Neural crest cell (in vitro differentiated cells): Measurements from ENCODE around the gene LBX2. TPM values are rescaled to one million over a fixed set of nuclear protein-coding genes. Genes with fewer than 3 reads are reported as not detected.

Experiments used
- DNase-seq: peaks from one replicate; pipeline ENCODE4 v3.0.0; 2021; ENCODE audit warnings: low read depth, mixed read lengths, low spot score
- H3K27ac Mint-ChIP-seq: one replicate; pipeline ENCODE4 v1.8.0; 2021; ENCODE audit warnings: mild to moderate bottlenecking, mixed read lengths; ENCODE audit not compliant: unreplicated experiment
- H3K27me3 Mint-ChIP-seq: 2 replicates; pipeline ENCODE4 v1.8.0; 2021; ENCODE audit warnings: low read depth, mild to moderate bottlenecking, mixed read lengths
- H3K36me3 Mint-ChIP-seq: 2 replicates; pipeline ENCODE4 v1.8.0; 2021; ENCODE audit warnings: low read depth, mild to moderate bottlenecking, mixed read lengths
- H3K4me1 Mint-ChIP-seq: 2 replicates; pipeline ENCODE4 v1.8.0; 2021; ENCODE audit warnings: mixed read lengths
- H3K4me3 Mint-ChIP-seq: one replicate; pipeline ENCODE4 v1.8.0; 2021; ENCODE audit warnings: mild to moderate bottlenecking, mixed read lengths
- H3K9me3 Mint-ChIP-seq: 2 replicates; pipeline ENCODE4 v1.8.0; 2021; ENCODE audit warnings: mixed read lengths
- CTCF ChIP-seq: fragments of 200-600 bp; sonication (generic); conservative IDR thresholded peaks from 2 replicates; pipeline ENCODE4 v1.5.0; 2021; ENCODE audit warnings: antibody characterized with exemption, mild to moderate bottlenecking
- total RNA-seq: library from RNA; stranded (reverse); gene quantifications from 2 replicates; pipeline ENCODE4 v1.2.1, GENCODE V29; 2021

Gene LBX2
- total RNA-seq, 1 donor from 2014 or later, result 0.28 TPM

- peaks cover 40% of the 10 kb centered on the region for H3K4me1 Mint-ChIP-seq
- peaks cover 91% of the 10 kb centered on the region for H3K27me3 Mint-ChIP-seq
- no peak overlapping the region for H3K27ac Mint-ChIP-seq
- peak overlapping the region; percentile 74 for H3K4me3 Mint-ChIP-seq
- no peaks in the 10 kb centered on the region for H3K9me3 Mint-ChIP-seq
- H3K36me3 Mint-ChIP-seq, result peaks cover 20% of the 10 kb centered on the region
- DNase-seq, result peak; percentile 37
- peak; percentile 40 for TF ChIP-seq CTCF
Observed at GRCh38 chr2:74502720-74503505, 3.5 kb upstream of the LBX2 start.

GRCh38 chr2:74502147-74502719 lies 2.8 kb upstream of the LBX2 start:
- Mint-ChIP-seq H3K36me3 (peaks cover 20% of the 10 kb centered on the region), H3K9me3 (no peaks in the 10 kb centered on the region), H3K4me1 (peaks cover 35% of the 10 kb centered on the region), H3K27ac (no peak overlapping the region), H3K4me3 (peak overlapping the region; percentile 74), H3K27me3 (peaks cover 92% of the 10 kb centered on the region)
- TF ChIP-seq CTCF, result no peak
- no peak for DNase-seq

GRCh38 chr2:74501335-74502071 lies 2.1 kb upstream of the LBX2 start:
- peaks cover 17% of the 10 kb centered on the region for H3K36me3 Mint-ChIP-seq
- peaks cover 28% of the 10 kb centered on the region for H3K4me1 Mint-ChIP-seq
- H3K27me3 Mint-ChIP-seq, result peaks cover 92% of the 10 kb centered on the region
- DNase-seq, result no peak
- H3K9me3 Mint-ChIP-seq, result no peaks in the 10 kb centered on the region
- H3K4me3 Mint-ChIP-seq, result peak overlapping the region; percentile 74
- no peak for TF ChIP-seq CTCF
- H3K27ac Mint-ChIP-seq, result no peak overlapping the region

- H3K27me3 Mint-ChIP-seq, result peaks cover 99% of the 10 kb centered on the region
- TF ChIP-seq CTCF, result no peak
- H3K36me3 Mint-ChIP-seq, result peaks cover 19% of the 10 kb centered on the region
- DNase-seq, result no peak
- H3K27ac Mint-ChIP-seq, result no peak overlapping the region
- no peaks in the 10 kb centered on the region for H3K9me3 Mint-ChIP-seq
- H3K4me1 Mint-ChIP-seq, result peaks cover 27% of the 10 kb centered on the region
- peak overlapping the region; percentile 74 for H3K4me3 Mint-ChIP-seq
Observed at GRCh38 chr2:74500578-74500946, 1.2 kb upstream of the LBX2 start.

GRCh38 chr2:74499940-74500577 lies 656 bp upstream of the LBX2 start:
- H3K9me3 Mint-ChIP-seq, result no peaks in the 10 kb centered on the region
- H3K4me3 Mint-ChIP-seq, result peak overlapping the region; percentile 74
- no peak for TF ChIP-seq CTCF
- DNase-seq, result no peak
- peaks cover 24% of the 10 kb centered on the region for H3K4me1 Mint-ChIP-seq
- no peak overlapping the region for H3K27ac Mint-ChIP-seq
- peaks cover 99% of the 10 kb centered on the region for H3K27me3 Mint-ChIP-seq
- H3K36me3 Mint-ChIP-seq, result peaks cover 14% of the 10 kb centered on the region
